GM12864 (cell line): ENCODE results near the gene PDXP.

Source experiments
- DNase-seq: peaks from one replicate; pipeline ENCODE4 v3.0.0-alpha.2; 2011; ENCODE audit warnings: low read depth
- H3K4me3 ChIP-seq: 2 replicates; pipeline ENCODE4 v1.5.1; 2011; ENCODE audit warnings: mild to moderate bottlenecking, low read depth, low read length, control low read depth
- CTCF ChIP-seq: IDR thresholded peaks from 2 replicates; pipeline ENCODE4 v1.5.1; 2011; ENCODE audit warnings: low read depth, mild to moderate bottlenecking, moderate library complexity, low read length, control low read depth, inconsistent platforms; ENCODE audit errors: missing control alignments

Gene PDXP

GRCh38 chr22:37664249-37665101 lies 6.0 kb downstream of the PDXP start:
- no peak overlapping the region for H3K4me3 ChIP-seq
- no peak for TF ChIP-seq CTCF
- DNase-seq = no peak

DNA sequence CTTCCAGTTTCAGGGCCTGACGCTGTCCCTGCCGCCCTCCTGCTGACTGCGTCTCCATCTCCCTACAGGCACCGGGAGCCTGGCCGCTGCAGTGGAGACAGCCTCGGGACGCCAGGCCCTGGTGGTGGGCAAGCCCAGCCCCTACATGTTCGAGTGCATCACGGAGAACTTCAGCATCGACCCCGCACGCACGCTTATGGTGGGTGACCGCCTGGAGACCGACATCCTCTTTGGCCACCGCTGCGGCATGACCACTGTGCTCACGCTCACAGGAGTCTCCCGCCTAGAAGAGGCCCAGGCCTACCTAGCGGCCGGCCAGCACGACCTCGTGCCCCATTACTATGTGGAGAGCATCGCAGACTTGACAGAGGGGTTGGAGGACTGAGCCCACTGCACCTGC lies 7.0 kb downstream of the PDXP start:
- H3K4me3 ChIP-seq = no peak overlapping the region
- DNase-seq = no peak
- TF ChIP-seq CTCF = no peak

- no peak for TF ChIP-seq CTCF
- no peak for DNase-seq
- H3K4me3 ChIP-seq = no peak overlapping the region
These were observed 11.1 kb downstream of the PDXP start for GRCh38 chr22:37669586-37669985.

DNA sequence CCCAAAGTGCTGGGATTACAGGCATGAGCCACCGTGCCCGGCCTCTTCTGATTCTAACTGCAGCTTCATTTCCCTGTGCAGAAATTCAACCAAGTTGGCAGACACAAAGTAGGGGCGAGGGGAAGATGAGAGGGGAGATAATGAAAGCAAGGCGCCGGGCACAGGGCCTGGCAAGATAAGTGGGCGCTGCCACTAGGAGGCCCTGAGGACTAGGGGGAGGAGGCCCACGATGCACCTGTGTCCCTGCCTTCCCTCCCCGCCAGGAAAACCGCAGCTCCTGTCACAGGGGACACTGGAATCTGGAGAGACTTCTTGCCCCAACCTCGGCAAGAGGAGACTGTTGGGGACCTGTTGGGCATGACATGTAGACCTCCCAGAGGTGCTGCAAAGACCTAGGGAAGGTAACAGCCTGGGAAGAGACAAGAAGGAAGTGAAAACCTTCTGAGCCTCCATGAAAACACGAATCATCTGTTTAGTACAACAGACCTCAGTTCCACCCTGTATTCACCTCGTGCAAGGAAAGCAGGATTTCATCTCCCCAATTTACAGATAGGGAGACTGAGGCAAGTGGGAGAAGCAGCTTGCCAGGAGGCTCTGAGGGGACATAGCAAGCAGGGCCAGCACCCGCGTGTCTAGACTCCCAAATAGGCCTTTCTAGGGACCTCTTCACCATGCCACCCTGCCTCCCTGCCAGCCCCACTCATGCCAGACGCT lies 13.8 kb downstream of the PDXP start:
- DNase-seq = no peak
- TF ChIP-seq CTCF = no peak
- H3K4me3 ChIP-seq = no peak overlapping the region

GRCh38 chr22:37672920-37673455 lies 14.5 kb downstream of the PDXP start:
- TF ChIP-seq CTCF = no peak
- no peak for DNase-seq

GRCh38 chr22:37674248-37674647 lies 15.7 kb downstream of the PDXP start:
- no peak for DNase-seq
- TF ChIP-seq CTCF = no peak
- H3K4me3 ChIP-seq = no peak overlapping the region

More at GRCh38 chr22:37672920-37673455, 14.5 kb downstream of the PDXP start:
- no peak overlapping the region for H3K4me3 ChIP-seq
